IMR-90 (cell line): Measurements from ENCODE around the gene TFPI. TPM values are rescaled to one million over a fixed set of nuclear protein-coding genes. Genes with fewer than 3 reads are reported as not detected.
"Not testable (repeated sequence)": the region's sequence is repeated elsewhere in the genome, so short reads cannot be mapped to it uniquely, and the experiment has no call there.

Source experiments
- ATAC-seq: fragments of 200-7000 bp; cut with Tn5 transposase; 2 replicates; pipeline ENCODE4 v1.9.1; 2020; ENCODE audit warnings: low read depth, mild to moderate bottlenecking, moderate library complexity
- BruUV-seq: library from RNA; stranded (reverse); fragments of 400-500 nt; replicated peaks from 2 replicates; lab custom pipeline; 2021; lab: Mats Ljungman, UMichigan
- CTCF ChIA-PET: fragments of 300-600 bp; formaldehyde crosslinking; extraction: SDS; loops from one replicate; lab custom pipeline; 2021; ENCODE audit warnings: antibody characterized with exemption; lab: Yijun Ruan, JAX
- POLR2A ChIA-PET: fragments of 300-600 bp; sonication (Branson Sonifier 250); formaldehyde crosslinking; loops from one replicate; lab custom pipeline; 2022; ENCODE audit warnings: antibody characterized with exemption; ENCODE audit not compliant: unreplicated experiment; lab: Charles Lee
- DNase-seq: peaks from one replicate; pipeline ENCODE4 v3.0.0; 2013
- H2AFZ ChIP-seq: replicated peaks from 2 replicates; pipeline ENCODE3; 2013; ENCODE audit warnings: low read length, mild to moderate bottlenecking; ENCODE audit not compliant: poor library complexity
- H2AK5ac ChIP-seq: 2 replicates; pipeline ENCODE4 v1.6.1; 2013; ENCODE audit warnings: low read depth, low read length, inconsistent platforms
- H2AK9ac ChIP-seq: replicated peaks from 2 replicates; pipeline ENCODE3; 2013; ENCODE audit warnings: mild to moderate bottlenecking, low read depth, low read length, moderate library complexity; ENCODE audit not compliant: poor library complexity
- H2BK120ac ChIP-seq: 2 replicates; pipeline ENCODE4 v1.6.1; 2013; ENCODE audit warnings: low read depth, low read length, inconsistent platforms
- H2BK15ac ChIP-seq: 3 replicates; pipeline ENCODE4 v1.6.1; 2013; ENCODE audit warnings: low read depth, low read length, inconsistent platforms
- H2BK20ac ChIP-seq: 2 replicates; pipeline ENCODE4 v1.6.1; 2013; ENCODE audit warnings: low read depth, mild to moderate bottlenecking, inconsistent platforms, low read length, moderate library complexity
- H2BK5ac ChIP-seq: 2 replicates; pipeline ENCODE4 v1.6.1; 2013; ENCODE audit warnings: mild to moderate bottlenecking, low read depth, low read length, inconsistent platforms; ENCODE audit not compliant: poor library complexity, severe bottlenecking
- H3K14ac ChIP-seq: replicated peaks from 2 replicates; pipeline ENCODE4 v1.6.1; 2013; ENCODE audit warnings: low read depth, low read length, inconsistent platforms
- H3K18ac ChIP-seq: 2 replicates; pipeline ENCODE4 v1.6.1; 2013; ENCODE audit warnings: low read depth, low read length, control low read depth
- H3K23ac ChIP-seq: 2 replicates; pipeline ENCODE4 v1.6.1; 2013; ENCODE audit warnings: low read depth, low read length, inconsistent platforms
- H3K27ac ChIP-seq: 2 replicates; pipeline ENCODE4 v1.5.1; 2013; ENCODE audit warnings: mild to moderate bottlenecking, control low read depth, low read length; ENCODE audit not compliant: insufficient read depth
- H3K27me3 ChIP-seq: 2 replicates; pipeline ENCODE4 v1.6.1; 2013; ENCODE audit warnings: low read length; ENCODE audit not compliant: control insufficient read depth, insufficient read depth
- H3K36me3 ChIP-seq: 2 replicates; pipeline ENCODE4 v1.6.1; 2013; ENCODE audit warnings: low read length, mixed read lengths; ENCODE audit not compliant: control insufficient read depth, insufficient read depth
- H3K4ac ChIP-seq: 2 replicates; pipeline ENCODE4 v1.6.1; 2013; ENCODE audit warnings: low read depth, low read length, inconsistent platforms
- H3K4me1 ChIP-seq: 2 replicates; pipeline ENCODE4 v1.6.1; 2013; ENCODE audit warnings: low read length, mixed read lengths; ENCODE audit not compliant: control insufficient read depth, insufficient read depth
- H3K4me2 ChIP-seq: 2 replicates; pipeline ENCODE4 v1.6.1; 2013; ENCODE audit warnings: low read depth, mild to moderate bottlenecking, control low read depth, low read length, moderate library complexity
- H3K4me3 ChIP-seq: 2 replicates; pipeline ENCODE4 v1.5.1; 2013; ENCODE audit warnings: low read depth, mild to moderate bottlenecking, control low read depth, low read length, moderate library complexity; ENCODE audit not compliant: insufficient read depth
- H3K56ac ChIP-seq: 2 replicates; pipeline ENCODE4 v1.6.1; 2013; ENCODE audit warnings: low read length, inconsistent platforms; ENCODE audit not compliant: insufficient read depth; ENCODE audit errors: extremely low read depth
- H3K79me1 ChIP-seq, 2 experiments: 2 replicates each; pipeline ENCODE4 v1.6.1; 2013; ENCODE audit warnings: low read length in 2 of 2, inconsistent platforms in 1 of 2, low read depth in 1 of 2
- H3K9ac ChIP-seq: 2 replicates; pipeline ENCODE4 v1.6.1; 2013; ENCODE audit warnings: low read depth, low read length, control low read depth
- H3K9me1 ChIP-seq: 2 replicates; pipeline ENCODE4 v1.6.1; 2013; ENCODE audit warnings: low read length, inconsistent platforms; ENCODE audit not compliant: insufficient read depth
- H3K9me3 ChIP-seq: 2 replicates; pipeline ENCODE4 v1.6.1; 2013; ENCODE audit warnings: low read length; ENCODE audit not compliant: control insufficient read depth, insufficient read depth
- H4K20me1 ChIP-seq: 2 replicates; pipeline ENCODE4 v1.6.1; 2013; ENCODE audit warnings: low read length, inconsistent platforms; ENCODE audit not compliant: insufficient read depth
- H4K5ac ChIP-seq: 2 replicates; pipeline ENCODE4 v1.6.1; 2013; ENCODE audit warnings: mild to moderate bottlenecking, low read depth, low read length, control low read depth
- H4K8ac ChIP-seq, 2 experiments: 2 replicates each; pipeline ENCODE4 v1.6.1; 2013; ENCODE audit warnings: low read depth in 2 of 2, low read length in 2 of 2, control low read depth in 1 of 2, inconsistent platforms in 1 of 2
- H4K91ac ChIP-seq: 2 replicates; pipeline ENCODE4 v1.6.1; 2013; ENCODE audit warnings: low read depth, low read length, inconsistent platforms; ENCODE audit not compliant: insufficient read depth
- WGBS, 2 experiments: methylation state at CpG; one replicate each; pipeline versions ENCODE4 v1.1.5 to v1.1.7; 2013; ENCODE audit warnings: missing lambda C conversion rate in 2 of 2; ENCODE audit not compliant: insufficient read length in 1 of 2; ENCODE audit errors: extremely low coverage in 2 of 2; 5-methylcytosine and 5-hydroxymethylcytosine counted together
- dilution Hi-C: fragments of 300-500 bp; cut with HindIII; formaldehyde crosslinking; loops from one replicate; pipeline ENCODE4 v1.14.3; 2018; ENCODE audit warnings: low sequenced_read_pairs; ENCODE audit not compliant: unreplicated experiment
- in situ Hi-C: fragments of 300-500 bp; cut with MboI; formaldehyde crosslinking; loops from 3 replicates; pipeline ENCODE4 v1.14.3; 2019; ENCODE audit warnings: low sequenced_read_pairs, inconsistent platforms, mixed read lengths
- intact Hi-C: fragments of 100-400 bp; cut with micrococcal nuclease; formaldehyde crosslinking; loops from 2 replicates; pipeline ENCODE4 v1.10.0; 2022
- polyA plus RNA-seq, 3 experiments: library from polyadenylated mRNA; depleted of rRNA; stranded (reverse); fragments of >200 nt; gene quantifications; 2 replicates each; pipeline ENCODE4 v1.2.3, GENCODE V29; 2012; ENCODE audit warnings: low replicate concordance in 1 of 3
- total RNA-seq: library from RNA; depleted of rRNA; stranded (reverse); fragments of >200 nt; gene quantifications from 2 replicates; pipeline ENCODE4 v1.2.3, GENCODE V29; 2012

The TFPI gene
- total and polyA plus RNA-seq, 2 of the 4 experiments (the other 2 are of a cell fraction), result 33.9 to 83.0 TPM

DNA sequence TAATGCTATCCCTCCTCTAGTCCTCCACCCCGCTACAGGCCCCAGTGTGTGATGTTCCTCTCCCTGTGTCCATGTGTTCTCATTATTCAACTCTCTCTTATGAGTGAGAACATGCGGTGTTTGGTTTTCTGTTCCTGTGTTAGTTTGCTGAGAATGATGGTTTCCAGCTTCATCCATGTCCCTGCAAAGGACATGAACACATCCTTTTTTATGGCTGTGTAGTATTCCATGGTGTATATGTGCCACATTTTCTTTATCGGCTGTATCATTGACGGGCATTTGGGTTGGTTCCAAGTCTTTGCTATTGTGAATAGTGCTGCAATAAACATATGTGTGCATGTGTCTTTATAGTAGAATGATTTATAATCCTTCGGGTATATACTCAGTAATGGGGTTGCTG is 17.8 kb upstream of the TFPI start:
- H4K91ac ChIP-seq, H3K18ac ChIP-seq, H3K36me3 ChIP-seq, in situ Hi-C loops, H3K4ac ChIP-seq, H3K79me1 ChIP-seq, CTCF ChIA-PET, H3K4me2 ChIP-seq, H2AK9ac ChIP-seq, POLR2A ChIA-PET, dilution Hi-C loops, H4K5ac ChIP-seq, H3K4me1 ChIP-seq, DNase-seq, H2AK5ac ChIP-seq, H4K8ac ChIP-seq, H2BK20ac ChIP-seq, intact Hi-C loops, H3K56ac ChIP-seq, H2AFZ ChIP-seq, H3K4me3 ChIP-seq, H3K27ac ChIP-seq, H3K14ac ChIP-seq, H2BK120ac ChIP-seq, H3K9me1 ChIP-seq, H4K20me1 ChIP-seq, H3K9me3 ChIP-seq, BruUV-seq, H2BK5ac ChIP-seq, ATAC-seq, H3K9ac ChIP-seq, H3K27me3 ChIP-seq, H3K23ac ChIP-seq, H2BK15ac ChIP-seq: not testable (repeated sequence)
- no CpG with 5 or more reads among the region's 5 CpGs for WGBS, 2 experiments
